ENCODE results near the gene NPTXR. TPM values are rescaled to one million over a fixed set of nuclear protein-coding genes. Genes with fewer than 3 reads are reported as not detected.

NPTXR gene
- total RNA-seq, 1 experiment from 2014 or later, result 0.37 TPM

GRCh38 chr22:38834215-38834953 is 9.4 kb downstream of the NPTXR start:
- DNase-seq (ENCODE audit: extremely low read depth, low read depth), result no peak

GRCh38 chr22:38833061-38833460 is 10.8 kb downstream of the NPTXR start:
- DNase-seq (ENCODE audit: extremely low read depth, low read depth), result no peak

- no peak for DNase-seq (ENCODE audit: extremely low read depth, low read depth)
Observed at GRCh38 chr22:38832005-38832978, 11.5 kb downstream of the NPTXR start.

- DNase-seq (ENCODE audit: extremely low read depth, low read depth), result no peak
Observed at GRCh38 chr22:38831166-38831945, 12.5 kb downstream of the NPTXR start.

GRCh38 chr22:38830845-38831108 is 13.1 kb downstream of the NPTXR start:
- DNase-seq (ENCODE audit: extremely low read depth, low read depth), result no peak

- DNase-seq (ENCODE audit: extremely low read depth, low read depth), result no peak
Observed at GRCh38 chr22:38830026-38830844, 13.6 kb downstream of the NPTXR start.

GRCh38 chr22:38829485-38829884 is 14.3 kb downstream of the NPTXR start:
- DNase-seq (ENCODE audit: extremely low read depth, low read depth), result no peak

GRCh38 chr22:38828616-38829205 is 15.1 kb downstream of the NPTXR start:
- DNase-seq (ENCODE audit: extremely low read depth, low read depth), result no peak

- DNase-seq (ENCODE audit: extremely low read depth, low read depth), result no peak
Observed at GRCh38 chr22:38828191-38828590, 15.6 kb downstream of the NPTXR start.

GRCh38 chr22:38827510-38827909 is 16.3 kb downstream of the NPTXR start:
- DNase-seq (ENCODE audit: extremely low read depth, low read depth), result no peak

- no peak for DNase-seq (ENCODE audit: extremely low read depth, low read depth)
Observed at GRCh38 chr22:38826801-38827200, 17.0 kb downstream of the NPTXR start.

GRCh38 chr22:38826386-38826785 is 17.4 kb downstream of the NPTXR start:
- DNase-seq (ENCODE audit: extremely low read depth, low read depth), result no peak

GRCh38 chr22:38824585-38824984 is 19.2 kb downstream of the NPTXR start:
- DNase-seq (ENCODE audit: extremely low read depth, low read depth), result peak; percentile 49

GRCh38 chr22:38823637-38824036 is 20.2 kb downstream of the NPTXR start:
- no peak for DNase-seq (ENCODE audit: extremely low read depth, low read depth)

GRCh38 chr22:38823076-38823475 is 20.8 kb downstream of the NPTXR start:
- DNase-seq (ENCODE audit: extremely low read depth, low read depth), result no peak

- no peak for DNase-seq (ENCODE audit: extremely low read depth, low read depth)
Observed at GRCh38 chr22:38820020-38820419, 23.8 kb downstream of the NPTXR start.

GRCh38 chr22:38819387-38819940 is 24.4 kb downstream of the NPTXR start:
- no peak for DNase-seq (ENCODE audit: extremely low read depth, low read depth)

GRCh38 chr22:38817196-38817595 is 26.6 kb downstream of the NPTXR start:
- DNase-seq (ENCODE audit: extremely low read depth, low read depth), result no peak

GRCh38 chr22:38815842-38816241 is 28.0 kb downstream of the NPTXR start:
- no peak for DNase-seq (ENCODE audit: extremely low read depth, low read depth)

- DNase-seq (ENCODE audit: extremely low read depth, low read depth), result no peak
Observed at GRCh38 chr22:38811241-38811640, 32.6 kb downstream of the NPTXR start.

Data from NCI-H460 (cell line).